Measurements from ENCODE around the gene KCNG4. TPM values are rescaled to one million over a fixed set of nuclear protein-coding genes. Genes with fewer than 3 reads are reported as not detected.

The KCNG4 gene
- total RNA-seq, 1 experiment from 2014 or later: not detected

GRCh38 chr16:84259691-84260090 lies 19.9 kb upstream of the KCNG4 start:
- DNase-seq (ENCODE audit: low read depth, low spot score) (no peak), ATAC-seq (no peak)
- H3K27me3 ChIP-seq (ENCODE audit: control insufficient read depth, insufficient read depth, low read length): no peaks in the 10 kb centered on the region
- H3K4me1 ChIP-seq (ENCODE audit: control insufficient read depth, insufficient read depth, low read length): no peaks in the 10 kb centered on the region
- in situ Hi-C loops (cut with HindIII; ENCODE audit: low pct_unique_long_range_greater_than_20kb, low sequenced_read_pairs): no loop called here
- POLR2A ChIA-PET: no interaction called here
- no peaks in the 10 kb centered on the region for H3K9me3 ChIP-seq (ENCODE audit: control insufficient read depth, insufficient read depth, low read depth, low read length)
- TF ChIP-seq TCF7L2 (IDR thresholded peaks at IDR 0.05; ENCODE audit: low read depth, low read length): no peak
- CTCF ChIA-PET: no interaction called here
- no peak overlapping the region for H3K4me3 ChIP-seq (ENCODE audit: low read depth in 2 of 2, low read length in 2 of 2)
- no peaks in the 10 kb centered on the region for H3K36me3 ChIP-seq (ENCODE audit: control insufficient read depth, insufficient read depth, low read length)
- no peak overlapping the region for H3K27ac ChIP-seq (ENCODE audit: low read length)
- BruUV-seq (replicated peaks): no TSS peak
- intact Hi-C loops (cut with micrococcal nuclease; ENCODE audit: unreplicated experiment): no loop called here

GRCh38 chr16:84258266-84258665 lies 18.5 kb upstream of the KCNG4 start:
- DNase-seq (ENCODE audit: low read depth, low spot score): no peak

GRCh38 chr16:84255050-84255810 lies 15.4 kb upstream of the KCNG4 start:
- no peak for TF ChIP-seq REST (IDR thresholded peaks at IDR 0.05; ENCODE audit: insufficient read depth in 1 of 2, low read depth in 2 of 2, low read length in 1 of 2)
- no peak for TF ChIP-seq SIN3A (IDR thresholded peaks at IDR 0.05; ENCODE audit: borderline replicate concordance, insufficient read depth, low read depth, low read length)
- no peak for TF ChIP-seq TCF7L2 (IDR thresholded peaks at IDR 0.05; ENCODE audit: low read depth, low read length)
- no peak for TF ChIP-seq POLR2AphosphoS5 (IDR thresholded peaks at IDR 0.05; ENCODE audit: low read depth, low read length)
- Histone ChIP-seq H3K4me3 (ENCODE audit: low read depth in 2 of 2, low read length in 2 of 2) (no peak overlapping the region), H3K4me1 (ENCODE audit: control insufficient read depth, insufficient read depth, low read length) (no peaks in the 10 kb centered on the region), H3K27me3 (ENCODE audit: control insufficient read depth, insufficient read depth, low read length) (no peaks in the 10 kb centered on the region), H3K36me3 (ENCODE audit: control insufficient read depth, insufficient read depth, low read length) (no peaks in the 10 kb centered on the region), H3K9me3 (ENCODE audit: control insufficient read depth, insufficient read depth, low read depth, low read length) (no peaks in the 10 kb centered on the region), H3K27ac (ENCODE audit: low read length) (no peak overlapping the region)
- in situ Hi-C loops (cut with HindIII; ENCODE audit: low pct_unique_long_range_greater_than_20kb, low sequenced_read_pairs) (no loop called here), intact Hi-C loops (cut with micrococcal nuclease; ENCODE audit: unreplicated experiment) (no loop called here)
- ChIA-PET POLR2A (no interaction called here), CTCF (no interaction called here)
- no peak for ATAC-seq
- BruUV-seq (replicated peaks): no TSS peak
- DNase-seq (ENCODE audit: low read depth, low spot score): no peak

More at GRCh38 chr16:84258266-84258665, 18.5 kb upstream of the KCNG4 start:
- H3K4me1 ChIP-seq (ENCODE audit: control insufficient read depth, insufficient read depth, low read length): no peaks in the 10 kb centered on the region
- H3K36me3 ChIP-seq (ENCODE audit: control insufficient read depth, insufficient read depth, low read length): no peaks in the 10 kb centered on the region
- intact Hi-C loops (cut with micrococcal nuclease; ENCODE audit: unreplicated experiment) (no loop called here), in situ Hi-C loops (cut with HindIII; ENCODE audit: low pct_unique_long_range_greater_than_20kb, low sequenced_read_pairs) (no loop called here)
- BruUV-seq (replicated peaks): no TSS peak
- H3K27me3 ChIP-seq (ENCODE audit: control insufficient read depth, insufficient read depth, low read length): no peaks in the 10 kb centered on the region
- no peaks in the 10 kb centered on the region for H3K9me3 ChIP-seq (ENCODE audit: control insufficient read depth, insufficient read depth, low read depth, low read length)
- H3K27ac ChIP-seq (ENCODE audit: low read length): no peak overlapping the region
- no peak for ATAC-seq
- H3K4me3 ChIP-seq (ENCODE audit: low read depth in 2 of 2, low read length in 2 of 2): no peak overlapping the region
- ChIA-PET POLR2A (no interaction called here), CTCF (no interaction called here)
- TF ChIP-seq CTCF (IDR thresholded peaks at IDR 0.05): no peak
- no peak for TF ChIP-seq SIN3A (IDR thresholded peaks at IDR 0.05; ENCODE audit: borderline replicate concordance, insufficient read depth, low read depth, low read length)
